ENCODE results near the gene PNKP.

PNKP gene

DNA sequence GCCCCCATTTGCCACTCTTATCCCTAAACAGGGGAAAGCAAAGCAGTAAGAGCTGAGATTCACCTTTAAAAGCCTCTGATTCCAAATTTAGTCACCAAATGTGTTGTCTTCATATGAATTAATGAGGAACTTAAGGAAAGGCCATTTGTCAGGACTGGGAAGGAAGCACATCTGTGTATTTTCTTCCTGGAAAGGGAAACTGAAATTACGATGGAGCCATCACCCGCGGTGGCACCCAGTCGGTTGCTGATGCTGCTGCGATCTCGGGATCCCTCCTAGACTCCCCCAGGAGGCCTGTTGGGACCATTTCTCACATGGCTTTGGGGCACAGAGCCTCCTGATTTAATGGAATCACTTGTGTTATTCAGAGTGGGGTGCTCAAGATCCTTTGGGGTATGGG is 36.8 kb upstream of the PNKP start:
- no peak for DNase-seq (ENCODE audit: insufficient read length)
- peak; percentile 9 for FAIRE-seq

DNA sequence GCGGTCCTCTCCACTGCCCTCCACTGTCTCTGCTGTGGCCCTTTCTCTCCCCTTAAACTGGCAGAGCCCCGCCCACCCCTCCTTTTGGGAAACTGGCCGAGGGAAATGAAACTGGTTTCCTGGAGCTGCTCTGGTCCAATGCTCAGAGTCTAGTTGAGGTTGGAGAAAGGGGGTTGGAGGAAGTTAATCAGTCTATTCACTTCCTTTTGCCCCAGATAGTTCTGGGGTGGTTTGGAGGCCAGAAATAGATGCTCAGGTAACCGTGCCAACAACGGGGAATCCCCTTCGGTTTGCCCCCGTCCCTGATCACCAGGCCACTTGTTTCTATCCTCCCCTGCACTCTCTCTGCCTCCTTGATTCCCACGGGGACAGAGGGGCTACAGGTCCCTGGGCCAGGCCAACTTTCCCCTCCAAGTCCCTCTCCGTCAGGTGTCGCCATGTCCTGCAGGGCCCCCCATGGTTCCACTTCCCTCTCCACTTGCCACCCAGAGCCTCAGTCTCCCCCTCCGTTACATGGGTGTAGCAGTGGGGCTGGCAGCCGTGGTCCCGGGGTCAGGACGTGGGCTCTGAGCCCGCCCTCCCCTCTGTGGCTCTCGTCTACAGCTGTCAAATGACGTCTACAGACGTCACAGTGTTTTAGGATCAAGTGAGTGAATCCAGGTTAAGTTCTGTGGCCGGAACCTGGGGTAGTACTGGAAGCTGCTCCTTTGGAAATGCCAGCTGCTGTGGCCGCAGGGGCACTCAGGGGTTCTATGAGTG is 29.7 kb upstream of the PNKP start, which contains the start of gene IL4I1:
TSS of gene IL4I1 (minus strand) at position 25 of the 759 bp plus-strand sequence. CDS start 727 bp downstream, outside the sequence.
- TF ChIP-seq POLR2A (IDR thresholded peaks at IDR 0.05; ENCODE audit: low read depth, low read length) (peak; percentile 72), TAF1 (IDR thresholded peaks at IDR 0.05; ENCODE audit: borderline replicate concordance, low read depth, low read length) (0 out of 2 replicates have a peak, but pooled peaks have one; percentile 57), POLR2AphosphoS5 (IDR thresholded peaks at IDR 0.05; ENCODE audit: low read depth, low read length) (peak; percentile 74; the same call in 1 of the 2 replicates)
- FAIRE-seq (peak; percentile 98), DNase-seq (ENCODE audit: insufficient read length) (peak; percentile 79)

More for the DNA sequence above, 36.8 kb upstream of the PNKP start:
- TF ChIP-seq POLR2A (IDR thresholded peaks at IDR 0.05; ENCODE audit: low read depth, low read length): no peak
- TF ChIP-seq TAF1 (IDR thresholded peaks at IDR 0.05; ENCODE audit: borderline replicate concordance, low read depth, low read length): no peak
- no peak for TF ChIP-seq POLR2AphosphoS5 (IDR thresholded peaks at IDR 0.05; ENCODE audit: low read depth, low read length)

DNA sequence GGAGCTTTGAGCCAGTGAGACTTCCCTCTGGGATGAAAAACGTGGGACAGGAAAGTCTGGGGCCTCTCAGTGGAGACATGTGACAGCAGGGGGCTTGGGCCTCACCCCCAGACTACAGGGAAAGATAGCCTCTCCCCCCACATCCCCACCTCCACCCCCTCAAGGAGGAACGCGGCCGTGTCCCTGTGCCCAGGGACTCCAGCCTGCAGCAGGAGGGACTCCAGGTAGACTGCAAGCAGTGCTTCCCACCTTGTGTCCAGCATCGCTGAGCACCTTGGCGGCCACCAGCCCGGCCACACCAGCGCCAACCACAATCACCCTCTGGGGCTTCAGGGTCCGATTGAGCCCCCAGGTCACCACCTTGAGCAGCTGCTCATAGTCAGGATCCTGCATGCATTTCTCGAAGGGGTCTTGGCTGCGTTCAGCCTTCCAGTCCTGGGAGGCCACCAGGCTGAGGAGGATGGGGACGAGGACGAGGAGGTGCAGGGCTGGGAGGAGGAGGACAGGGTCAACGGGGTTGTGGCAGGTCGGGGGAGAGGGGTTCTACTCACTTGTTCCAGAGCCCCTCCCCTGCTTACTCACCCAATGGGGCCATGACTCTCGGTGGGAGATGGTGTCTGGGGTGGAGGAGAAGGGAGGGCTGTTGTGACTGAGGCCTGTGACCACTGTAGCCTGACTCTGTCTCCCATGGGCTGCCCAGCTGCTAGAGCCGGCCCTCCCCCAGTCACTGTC is 28.4 kb upstream of the PNKP start:
- peak; percentile 18 for TF ChIP-seq POLR2A (IDR thresholded peaks at IDR 0.05; ENCODE audit: low read depth, low read length)
- no peak for TF ChIP-seq TAF1 (IDR thresholded peaks at IDR 0.05; ENCODE audit: borderline replicate concordance, low read depth, low read length)
- FAIRE-seq (peak; percentile 94), DNase-seq (ENCODE audit: insufficient read length) (no peak)

DNA sequence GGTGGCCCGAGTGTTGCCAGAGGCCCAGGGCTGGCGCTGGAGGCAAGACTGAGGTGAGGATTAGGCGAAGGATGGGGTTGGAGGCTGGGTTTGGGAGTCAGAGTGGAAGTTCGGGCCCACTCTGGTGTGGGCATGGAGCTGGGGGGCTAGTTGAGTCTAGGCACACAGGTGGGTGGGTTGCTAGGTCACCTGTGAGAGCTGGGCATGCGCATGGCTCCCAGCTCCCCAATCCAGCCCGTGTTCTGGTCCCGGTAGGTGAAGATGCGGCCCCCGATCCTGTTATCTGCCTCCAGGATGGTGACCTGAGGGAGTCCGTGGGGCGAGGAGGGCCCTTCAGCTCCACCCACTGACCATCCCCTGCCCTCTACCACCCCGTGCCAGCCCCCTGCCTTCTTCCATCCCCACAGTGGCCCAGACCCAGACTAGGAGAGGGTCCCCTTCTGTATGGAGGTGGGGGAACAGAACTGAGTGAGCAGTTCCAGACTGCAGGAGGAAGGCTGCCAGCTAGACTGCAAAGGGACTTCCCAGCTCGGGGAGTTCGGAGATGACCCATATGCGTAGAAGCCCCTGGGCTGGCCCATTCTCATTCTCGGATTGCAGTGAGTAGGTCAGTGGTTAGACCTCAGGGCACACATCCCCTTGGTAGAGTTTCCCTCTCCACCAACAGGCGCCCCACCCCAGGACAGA is 27.6 kb upstream of the PNKP start:
- peak; percentile 34; the same call in 1 of the 2 replicates for TF ChIP-seq TAF1 (IDR thresholded peaks at IDR 0.05; ENCODE audit: borderline replicate concordance, low read depth, low read length)
- TF ChIP-seq POLR2AphosphoS5 (IDR thresholded peaks at IDR 0.05; ENCODE audit: low read depth, low read length): peak; percentile 71
- peak; percentile 44; the same call in 1 of the 2 replicates for TF ChIP-seq POLR2A (IDR thresholded peaks at IDR 0.05; ENCODE audit: low read depth, low read length)
- FAIRE-seq (peak; percentile 80), DNase-seq (ENCODE audit: insufficient read length) (peak; percentile 73)

DNA sequence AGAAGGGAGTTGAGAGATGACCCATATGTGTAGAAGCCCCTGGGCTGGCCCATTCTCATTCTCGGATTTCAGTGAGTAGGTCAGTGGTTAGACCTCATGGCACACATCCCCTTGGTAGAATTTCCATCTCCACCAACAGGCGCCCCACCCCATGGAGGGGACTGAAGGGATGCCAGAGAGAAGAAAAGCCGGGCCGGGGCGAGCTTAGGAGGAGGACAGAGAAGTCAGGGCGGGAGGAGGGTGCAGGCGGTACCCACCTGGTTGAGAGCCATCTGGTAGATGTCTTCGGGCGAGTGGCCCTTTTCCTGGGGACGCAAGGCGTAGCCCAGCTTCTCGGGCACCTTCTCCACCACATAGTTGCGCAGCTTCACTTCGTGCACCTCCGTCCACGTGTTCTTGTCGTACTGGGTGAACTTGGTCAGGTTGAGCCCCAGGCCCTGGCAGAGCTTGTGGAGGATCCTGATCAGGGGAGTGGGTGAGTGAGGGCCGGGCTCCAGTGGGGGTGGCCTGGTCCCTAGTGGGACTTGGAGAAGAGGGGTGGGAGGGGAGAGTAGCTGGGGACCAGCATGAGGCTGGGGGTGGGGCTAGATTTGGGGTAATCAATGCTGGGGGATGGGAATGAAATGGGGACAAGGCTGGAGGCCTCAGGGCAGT is 26.8 kb upstream of the PNKP start:
- TF ChIP-seq TAF1 (IDR thresholded peaks at IDR 0.05; ENCODE audit: borderline replicate concordance, low read depth, low read length) (no peak), POLR2A (IDR thresholded peaks at IDR 0.05; ENCODE audit: low read depth, low read length) (no peak; the same call in 1 of the 2 replicates), POLR2AphosphoS5 (IDR thresholded peaks at IDR 0.05; ENCODE audit: low read depth, low read length) (no peak)
- FAIRE-seq: peak; percentile 21

DNA sequence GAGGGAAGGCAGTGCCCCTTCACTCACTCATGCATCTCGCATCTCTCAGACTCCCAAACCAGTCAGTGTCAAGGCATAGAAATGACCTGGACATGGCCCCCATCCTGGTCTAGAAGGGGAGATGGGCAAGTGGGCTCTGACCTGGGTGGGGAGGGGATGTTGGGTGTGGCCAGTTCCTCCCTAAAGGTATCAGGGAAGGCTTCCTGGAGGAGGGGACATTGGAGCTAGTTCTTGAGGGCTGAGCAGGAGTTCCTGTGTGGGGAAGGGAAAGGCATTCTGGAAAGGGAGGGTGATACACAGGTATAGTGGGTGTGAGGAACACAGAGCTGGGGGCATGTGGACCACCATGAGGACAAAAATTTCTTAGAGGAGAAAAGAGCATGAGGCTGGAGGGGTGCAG is 25.3 kb upstream of the PNKP start:
- DNase-seq (ENCODE audit: insufficient read length) (no peak), FAIRE-seq (no peak)
- TF ChIP-seq POLR2A (IDR thresholded peaks at IDR 0.05; ENCODE audit: low read depth, low read length) (no peak), TAF1 (IDR thresholded peaks at IDR 0.05; ENCODE audit: borderline replicate concordance, low read depth, low read length) (no peak), POLR2AphosphoS5 (IDR thresholded peaks at IDR 0.05; ENCODE audit: low read depth, low read length) (no peak)

More for the DNA sequence above, 26.8 kb upstream of the PNKP start:
- DNase-seq (ENCODE audit: insufficient read length): no peak

DNA sequence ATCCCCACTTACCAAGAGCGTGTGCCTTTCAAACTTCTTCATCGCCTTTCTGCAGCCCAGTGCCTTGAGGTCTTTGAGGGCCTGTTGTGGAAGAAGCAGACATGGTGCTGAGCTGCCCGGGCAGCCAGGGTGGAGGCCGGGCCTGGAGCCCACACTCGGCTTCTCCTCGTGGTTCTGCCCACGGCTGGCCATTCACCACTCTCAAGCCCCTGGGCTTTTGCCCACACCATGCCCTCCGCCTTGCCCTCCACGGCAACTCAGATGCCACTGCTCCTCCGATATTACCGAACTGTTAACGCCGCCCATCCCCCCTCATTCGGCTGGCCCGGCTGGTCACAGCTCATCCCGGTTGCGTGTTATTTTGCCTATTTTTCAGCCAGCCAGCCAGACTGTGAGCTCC is 24.0 kb upstream of the PNKP start:
- no peak for DNase-seq (ENCODE audit: insufficient read length)
- TF ChIP-seq POLR2AphosphoS5 (IDR thresholded peaks at IDR 0.05; ENCODE audit: low read depth, low read length): peak; percentile 56
- no peak for TF ChIP-seq TAF1 (IDR thresholded peaks at IDR 0.05; ENCODE audit: borderline replicate concordance, low read depth, low read length)
- no peak for FAIRE-seq

DNA sequence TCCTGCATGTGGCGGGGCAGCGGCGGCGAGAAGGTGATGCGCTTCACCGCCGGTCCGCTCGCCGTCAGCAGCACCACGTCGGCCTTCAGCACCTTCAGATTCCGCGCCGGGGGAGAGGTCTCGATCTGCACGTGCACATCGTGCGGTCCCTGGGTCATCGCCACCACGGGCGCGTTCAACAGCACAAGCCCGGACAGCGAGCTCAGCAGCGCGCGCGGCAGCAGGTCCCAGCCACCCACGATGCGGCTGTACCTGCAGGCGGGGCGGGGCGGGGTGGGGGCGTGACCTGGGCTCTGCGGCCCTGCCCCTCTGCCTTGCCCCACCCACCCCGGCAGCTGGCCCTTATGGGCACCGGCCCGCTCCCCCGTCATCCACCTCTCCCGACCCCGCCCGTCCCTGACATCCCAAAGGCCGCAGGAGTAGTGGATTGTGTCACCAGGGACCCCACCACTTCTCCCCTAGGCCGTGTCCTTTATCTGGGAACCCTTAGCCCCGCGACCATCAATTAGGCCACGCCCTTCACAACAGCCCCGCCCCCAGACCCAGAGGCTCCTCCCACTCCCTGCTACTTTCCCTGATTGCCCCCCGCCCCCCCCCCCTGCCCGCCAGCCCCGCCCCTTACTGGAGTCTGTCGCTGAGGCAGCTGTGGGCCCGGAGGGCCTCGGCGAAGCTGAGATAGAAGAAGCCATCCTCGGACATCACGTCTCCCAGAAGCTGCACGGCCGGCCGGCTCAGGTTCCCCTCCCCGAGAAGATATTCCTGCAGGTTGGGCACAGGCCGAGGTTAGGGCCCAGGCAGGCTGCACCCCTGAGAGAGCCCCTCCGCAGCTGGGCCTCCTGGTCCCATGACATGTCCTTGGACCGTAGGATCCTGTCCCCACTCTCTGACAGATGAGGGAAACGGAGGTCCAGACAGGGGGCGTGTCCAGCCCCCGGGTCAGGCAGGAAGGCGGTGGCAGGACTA is 23.3 kb upstream of the PNKP start:
- FAIRE-seq (peak; percentile 62), DNase-seq (ENCODE audit: insufficient read length) (peak; percentile 74)
- TF ChIP-seq POLR2A (IDR thresholded peaks at IDR 0.05; ENCODE audit: low read depth, low read length) (no peak), TAF1 (IDR thresholded peaks at IDR 0.05; ENCODE audit: borderline replicate concordance, low read depth, low read length) (no peak), POLR2AphosphoS5 (IDR thresholded peaks at IDR 0.05; ENCODE audit: low read depth, low read length) (peak; percentile 61; the same call in 1 of the 2 replicates)

DNA sequence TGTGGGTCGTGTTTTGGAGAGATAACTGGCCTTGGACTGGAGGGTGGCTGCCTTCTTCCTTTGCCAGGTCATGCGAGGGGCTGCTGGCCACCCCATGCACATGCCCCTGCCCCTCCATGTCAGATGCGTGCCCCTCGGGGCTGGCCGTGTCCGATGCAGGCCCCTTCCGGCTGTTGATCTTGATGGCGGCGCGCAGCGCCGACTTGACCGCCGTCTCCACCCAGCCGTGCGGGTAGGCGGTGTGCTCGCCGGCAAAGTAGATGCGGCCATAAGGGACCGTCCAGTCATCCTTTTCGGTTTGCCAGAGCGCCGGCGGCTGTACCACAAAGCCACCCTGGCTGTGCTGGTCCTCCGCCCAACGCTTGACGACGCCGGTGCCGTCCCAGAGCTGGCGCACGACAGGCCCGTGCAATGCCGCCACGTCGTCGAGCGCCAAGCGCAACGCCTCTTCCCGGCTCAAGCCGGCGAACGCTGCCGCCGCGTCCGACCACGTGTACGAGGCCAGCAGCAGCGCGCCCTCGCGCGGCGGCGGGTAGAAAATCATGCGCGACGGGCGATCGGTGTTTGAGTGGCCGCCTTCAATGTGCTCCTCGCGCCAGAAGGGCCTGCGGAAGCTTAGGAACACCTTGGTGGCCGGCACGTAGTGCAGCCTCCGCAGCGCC is 22.4 kb upstream of the PNKP start:
- no peak for FAIRE-seq
- no peak for DNase-seq (ENCODE audit: insufficient read length)
- no peak for TF ChIP-seq TAF1 (IDR thresholded peaks at IDR 0.05; ENCODE audit: borderline replicate concordance, low read depth, low read length)
- TF ChIP-seq POLR2AphosphoS5 (IDR thresholded peaks at IDR 0.05; ENCODE audit: low read depth, low read length): no peak; the same call in 1 of the 2 replicates
- no peak; the same call in 1 of the 2 replicates for TF ChIP-seq POLR2A (IDR thresholded peaks at IDR 0.05; ENCODE audit: low read depth, low read length)
